GM21619 (cell line): ENCODE results near the gene GOT2.
"Not testable (repeated sequence)": the region's sequence is repeated elsewhere in the genome, so short reads cannot be mapped to it uniquely, and the experiment has no call there.

Experiments
- ATAC-seq: cut with Tn5 transposase; IDR thresholded peaks from one replicate; pipeline ENCODE4 v1.9.1; 2021; ENCODE audit not compliant: unreplicated experiment

Gene GOT2

GRCh38 chr16:58723109-58723508 lies 11.0 kb downstream of the GOT2 start:
- ATAC-seq, result no peak

GRCh38 chr16:58717994-58718393 lies 16.1 kb downstream of the GOT2 start:
- no peak for ATAC-seq

GRCh38 chr16:58716468-58716867 lies 17.6 kb downstream of the GOT2 start:
- no peak for ATAC-seq

GRCh38 chr16:58713742-58714141 lies 20.4 kb downstream of the GOT2 start:
- ATAC-seq, result no peak

- ATAC-seq, result no peak
Measured at GRCh38 chr16:58709333-58709732, 24.8 kb downstream of the GOT2 start.

GRCh38 chr16:58699151-58699550 lies 35.0 kb downstream of the GOT2 start:
- ATAC-seq, result no peak

GRCh38 chr16:58695368-58695767 lies 38.7 kb downstream of the GOT2 start:
- no peak for ATAC-seq

- no peak for ATAC-seq
Measured at GRCh38 chr16:58692450-58692849, 41.7 kb downstream of the GOT2 start.

GRCh38 chr16:58686985-58687706 lies 47.0 kb downstream of the GOT2 start:
- not testable (repeated sequence) for ATAC-seq

- ATAC-seq, result no peak
Measured at GRCh38 chr16:58685084-58685449, 49.0 kb downstream of the GOT2 start.

GRCh38 chr16:58684354-58685083 lies 49.6 kb downstream of the GOT2 start, which contains the start of gene SLC38A7:
SLC38A7 (minus strand) TSS chr16:58684770; CDS start chr16:58680126, 4,644 bp downstream.
- peak; percentile 99 for ATAC-seq

GRCh38 chr16:58684001-58684353 lies 50.1 kb downstream of the GOT2 start:
- peak; percentile 12 for ATAC-seq

- no peak for ATAC-seq
Measured at GRCh38 chr16:58679763-58680162, 54.4 kb downstream of the GOT2 start.

GRCh38 chr16:58678716-58679115 lies 55.4 kb downstream of the GOT2 start:
- no peak for ATAC-seq

GRCh38 chr16:58678269-58678668 lies 55.8 kb downstream of the GOT2 start:
- ATAC-seq, result no peak

- ATAC-seq, result no peak
Measured at GRCh38 chr16:58670946-58671583, 63.1 kb downstream of the GOT2 start.

- no peak for ATAC-seq
Measured at GRCh38 chr16:58670177-58670576, 63.9 kb downstream of the GOT2 start.

GRCh38 chr16:58665200-58665599 lies 68.9 kb downstream of the GOT2 start:
- ATAC-seq, result no peak

- peak; percentile 92 for ATAC-seq
Measured at GRCh38 chr16:58661199-58661830, 72.8 kb downstream of the GOT2 start.

- ATAC-seq, result not testable (repeated sequence)
Measured at GRCh38 chr16:58659911-58660310, 74.2 kb downstream of the GOT2 start.

- no peak for ATAC-seq
Measured at GRCh38 chr16:58658796-58659211, 75.3 kb downstream of the GOT2 start.
